Progenitor cell of endocrine pancreas (in vitro differentiated cells): ENCODE data around the gene CYP19A1. TPM values are rescaled to one million over a fixed set of nuclear protein-coding genes. Genes with fewer than 3 reads are reported as not detected.

Experiments
- DNase-seq: peaks from one replicate; pipeline ENCODE4 v3.0.0; 2021; ENCODE audit warnings: low spot score; ENCODE audit not compliant: unreplicated experiment
- H3K27ac Mint-ChIP-seq: 2 replicates; pipeline ENCODE4 v1.8.0; 2021; ENCODE audit warnings: mild to moderate bottlenecking, moderate library complexity, mixed read lengths
- H3K27me3 Mint-ChIP-seq: 2 replicates; pipeline ENCODE4 v1.8.0; 2021; ENCODE audit warnings: mixed read lengths
- H3K36me3 Mint-ChIP-seq: 2 replicates; pipeline ENCODE4 v1.8.0; 2022; ENCODE audit warnings: mixed read lengths; ENCODE audit not compliant: insufficient read depth
- H3K4me1 Mint-ChIP-seq: 2 replicates; pipeline ENCODE4 v1.8.0; 2021; ENCODE audit warnings: low read depth, mixed read lengths
- H3K4me3 Mint-ChIP-seq: 2 replicates; pipeline ENCODE4 v1.8.0; 2021; ENCODE audit warnings: low read depth, mild to moderate bottlenecking, moderate library complexity, mixed read lengths
- H3K9me3 Mint-ChIP-seq: 2 replicates; pipeline ENCODE4 v1.8.0; 2021; ENCODE audit warnings: low read depth, mixed read lengths
- CTCF ChIP-seq: fragments of 200-600 bp; sonication (generic); IDR thresholded peaks from one replicate; pipeline ENCODE4 v1.5.0; 2021; ENCODE audit warnings: antibody characterized with exemption, mild to moderate bottlenecking; ENCODE audit not compliant: unreplicated experiment
- total RNA-seq: library from RNA; stranded (reverse); gene quantifications from 2 replicates; pipeline ENCODE4 v1.2.1, GENCODE V29; 2021

CYP19A1 gene
- total RNA-seq, 1 donor from 2014 or later = not detected

- H3K9me3 Mint-ChIP-seq = no peaks in the 10 kb centered on the region
- no peak for DNase-seq
- no peak overlapping the region for H3K4me3 Mint-ChIP-seq
- H3K36me3 Mint-ChIP-seq = no peaks in the 10 kb centered on the region
- no peak overlapping the region for H3K27ac Mint-ChIP-seq
- H3K27me3 Mint-ChIP-seq = peaks cover 44% of the 10 kb centered on the region
- TF ChIP-seq CTCF = no peak
- peaks cover 4% of the 10 kb centered on the region for H3K4me1 Mint-ChIP-seq
Observed at GRCh38 chr15:51270706-51271105, 67.7 kb downstream of the CYP19A1 start.

- H3K9me3 Mint-ChIP-seq = no peaks in the 10 kb centered on the region
- no peak for TF ChIP-seq CTCF
Observed at GRCh38 chr15:51269496-51269895, 68.9 kb downstream of the CYP19A1 start.

GRCh38 chr15:51267703-51268083 is 70.7 kb downstream of the CYP19A1 start:
- H3K27me3 Mint-ChIP-seq = peaks cover 23% of the 10 kb centered on the region
- no peaks in the 10 kb centered on the region for H3K36me3 Mint-ChIP-seq
- no peaks in the 10 kb centered on the region for H3K9me3 Mint-ChIP-seq
- peak overlapping the region; percentile 72 for H3K4me3 Mint-ChIP-seq
- DNase-seq = no peak
- H3K4me1 Mint-ChIP-seq = peaks cover 4% of the 10 kb centered on the region
- H3K27ac Mint-ChIP-seq = no peak overlapping the region
- TF ChIP-seq CTCF = no peak

More at GRCh38 chr15:51269496-51269895, 68.9 kb downstream of the CYP19A1 start:
- Mint-ChIP-seq H3K4me3 (no peak overlapping the region), H3K27me3 (peaks cover 36% of the 10 kb centered on the region), H3K36me3 (no peaks in the 10 kb centered on the region), H3K4me1 (peaks cover 4% of the 10 kb centered on the region), H3K27ac (no peak overlapping the region)
- no peak for DNase-seq

GRCh38 chr15:51267051-51267702 is 71.2 kb downstream of the CYP19A1 start:
- Mint-ChIP-seq H3K27me3 (peaks cover 23% of the 10 kb centered on the region), H3K9me3 (no peaks in the 10 kb centered on the region), H3K36me3 (no peaks in the 10 kb centered on the region), H3K27ac (no peak overlapping the region), H3K4me1 (peaks cover 4% of the 10 kb centered on the region), H3K4me3 (peak overlapping the region; percentile 72)
- TF ChIP-seq CTCF = no peak
- DNase-seq = no peak

GRCh38 chr15:51266656-51267050 is 71.7 kb downstream of the CYP19A1 start:
- Mint-ChIP-seq H3K36me3 (no peaks in the 10 kb centered on the region), H3K4me3 (peak overlapping the region; percentile 72), H3K27me3 (peaks cover 23% of the 10 kb centered on the region), H3K9me3 (no peaks in the 10 kb centered on the region), H3K4me1 (peaks cover 4% of the 10 kb centered on the region), H3K27ac (no peak overlapping the region)
- DNase-seq = no peak
- TF ChIP-seq CTCF = no peak
